ENCODE data around the gene RPL26. TPM values are rescaled to one million over a fixed set of nuclear protein-coding genes. Genes with fewer than 3 reads are reported as not detected.

Gene RPL26
- 2,681 TPM for polyA plus RNA-seq (ENCODE audit: insufficient read length)
- long read RNA-seq, donor 1, transcript RPL26-214 (4 exons, 528 nt), result major isoform, 1,467 of 2,245 reads
- long read RNA-seq, donor 1, transcript RPL26-202 (2 exons, 456 nt), result minor isoform, 145 of 2,245 reads
- long read RNA-seq, donor 1, transcript RPL26-203 (2 exons, 569 nt), result minor isoform, 14 of 2,245 reads
- long read RNA-seq, donor 1, transcript RPL26-204 (3 exons, 1,002 nt), result minor isoform, 57 of 2,245 reads
- long read RNA-seq, donor 1, partial matches to known transcripts, result 473 of 2,245 reads
- long read RNA-seq, donor 1, other reads (novel, unspliced or antisense), result 66 of 2,245 reads
- long read RNA-seq, donor 2, transcript RPL26-204 (3 exons, 1,002 nt), result minor isoform, 63 of 2,054 reads
- long read RNA-seq, donor 2, transcript RPL26-214 (4 exons, 528 nt), result major isoform, 1,465 of 2,054 reads
- long read RNA-seq, donor 2, transcript RPL26-202 (2 exons, 456 nt), result minor isoform, 87 of 2,054 reads
- long read RNA-seq, donor 2, transcript RPL26-203 (2 exons, 569 nt), result minor isoform, 13 of 2,054 reads
- long read RNA-seq, donor 2, partial matches to known transcripts, result 375 of 2,054 reads
- long read RNA-seq, donor 2, other reads (novel, unspliced or antisense), result 36 of 2,054 reads
- long read RNA-seq, donor 3, transcript RPL26-214 (4 exons, 528 nt), result major isoform, 1,109 of 1,535 reads
- long read RNA-seq, donor 3, transcript RPL26-203 (2 exons, 569 nt), result minor isoform, 9 of 1,535 reads
- long read RNA-seq, donor 3, transcript RPL26-202 (2 exons, 456 nt), result minor isoform, 59 of 1,535 reads
- long read RNA-seq, donor 3, transcript RPL26-204 (3 exons, 1,002 nt), result minor isoform, 43 of 1,535 reads
- long read RNA-seq, donor 3, partial matches to known transcripts, result 256 of 1,535 reads
- long read RNA-seq, donor 3, other reads (novel, unspliced or antisense), result 48 of 1,535 reads
- long read RNA-seq, donor 4, transcript RPL26-202 (2 exons, 456 nt), result minor isoform, 83 of 712 reads
- long read RNA-seq, donor 4, transcript RPL26-204 (3 exons, 1,002 nt), result minor isoform, 58 of 712 reads
- long read RNA-seq, donor 4, transcript RPL26-214 (4 exons, 528 nt), result major isoform, 435 of 712 reads
- long read RNA-seq, donor 4, partial matches to known transcripts, result 108 of 712 reads
- long read RNA-seq, donor 4, other reads (novel, unspliced or antisense), result 21 of 712 reads
- long read RNA-seq, donor 5, transcript RPL26-203 (2 exons, 569 nt), result minor isoform, 29 of 4,840 reads
- long read RNA-seq, donor 5, transcript RPL26-204 (3 exons, 1,002 nt), result minor isoform, 83 of 4,840 reads
- long read RNA-seq, donor 5, transcript RPL26-202 (2 exons, 456 nt), result minor isoform, 117 of 4,840 reads
- long read RNA-seq, donor 5, transcript RPL26-214 (4 exons, 528 nt), result major isoform, 3,735 of 4,840 reads
- long read RNA-seq, donor 5, partial matches to known transcripts, result 742 of 4,840 reads
- long read RNA-seq, donor 5, other reads (novel, unspliced or antisense), result 116 of 4,840 reads
- long read RNA-seq, donor 6, transcript RPL26-202 (2 exons, 456 nt), result minor isoform, 164 of 2,492 reads
- long read RNA-seq, donor 6, transcript RPL26-204 (3 exons, 1,002 nt), result minor isoform, 71 of 2,492 reads
- long read RNA-seq, donor 6, transcript RPL26-214 (4 exons, 528 nt), result major isoform, 1,650 of 2,492 reads
- long read RNA-seq, donor 6, transcript RPL26-208 (2 exons, 534 nt), result minor isoform, 19 of 2,492 reads
- long read RNA-seq, donor 6, partial matches to known transcripts, result 467 of 2,492 reads
- long read RNA-seq, donor 6, other reads (novel, unspliced or antisense), result 104 of 2,492 reads
- long read RNA-seq, donor 7, transcript RPL26-203 (2 exons, 569 nt), result minor isoform, 28 of 3,967 reads
- long read RNA-seq, donor 7, transcript RPL26-214 (4 exons, 528 nt), result major isoform, 2,750 of 3,967 reads
- long read RNA-seq, donor 7, transcript RPL26-204 (3 exons, 1,002 nt), result minor isoform, 168 of 3,967 reads
- long read RNA-seq, donor 7, transcript RPL26-202 (2 exons, 456 nt), result minor isoform, 222 of 3,967 reads
- long read RNA-seq, donor 7, partial matches to known transcripts, result 619 of 3,967 reads
- long read RNA-seq, donor 7, other reads (novel, unspliced or antisense), result 144 of 3,967 reads
- long read RNA-seq, donor 8, transcript RPL26-204 (3 exons, 1,002 nt), result minor isoform, 24 of 984 reads
- long read RNA-seq, donor 8, transcript RPL26-214 (4 exons, 528 nt), result major isoform, 710 of 984 reads
- long read RNA-seq, donor 8, transcript RPL26-202 (2 exons, 456 nt), result minor isoform, 55 of 984 reads
- long read RNA-seq, donor 8, partial matches to known transcripts, result 150 of 984 reads
- long read RNA-seq, donor 8, other reads (novel, unspliced or antisense), result 33 of 984 reads

DNA sequence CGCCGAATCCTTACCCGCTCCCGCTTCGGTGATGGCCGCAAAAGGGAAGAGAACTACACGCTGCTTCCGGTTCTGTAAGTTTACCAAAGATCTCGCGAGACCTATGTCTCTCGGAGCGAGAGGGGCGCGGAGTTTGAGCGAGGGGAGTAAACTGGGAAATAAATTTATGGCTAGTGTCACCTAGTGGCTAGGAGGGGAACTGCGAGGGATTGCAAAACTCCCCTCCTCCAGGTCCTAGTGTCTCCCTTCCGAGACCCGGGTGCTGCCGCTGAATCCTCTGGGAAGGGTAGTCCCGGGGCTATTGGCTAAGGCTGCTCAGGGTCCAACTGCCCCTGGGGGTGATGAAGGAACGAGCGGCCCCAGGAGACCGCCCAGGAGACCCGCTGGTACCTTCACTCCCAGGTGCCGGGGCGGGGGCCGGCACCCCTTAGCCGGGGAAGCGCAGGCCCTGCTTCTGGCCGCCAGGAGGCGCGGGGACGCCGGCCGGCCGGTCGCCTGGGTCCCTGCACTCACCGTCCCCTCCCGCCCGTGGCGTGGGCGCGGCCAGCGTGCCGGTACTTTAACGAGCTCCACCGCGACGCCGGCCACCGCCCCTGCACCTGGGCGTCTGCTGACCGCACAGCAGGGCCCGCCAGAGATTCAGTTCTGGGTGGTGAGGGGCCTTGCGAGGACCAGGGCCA, at the start of gene RPL26:
RPL26 (minus strand) TSS at position 51 of the 680 bp plus-strand sequence. CDS start 883 bp downstream, outside the sequence.
- DNase-seq, result peak; percentile 99

DNA sequence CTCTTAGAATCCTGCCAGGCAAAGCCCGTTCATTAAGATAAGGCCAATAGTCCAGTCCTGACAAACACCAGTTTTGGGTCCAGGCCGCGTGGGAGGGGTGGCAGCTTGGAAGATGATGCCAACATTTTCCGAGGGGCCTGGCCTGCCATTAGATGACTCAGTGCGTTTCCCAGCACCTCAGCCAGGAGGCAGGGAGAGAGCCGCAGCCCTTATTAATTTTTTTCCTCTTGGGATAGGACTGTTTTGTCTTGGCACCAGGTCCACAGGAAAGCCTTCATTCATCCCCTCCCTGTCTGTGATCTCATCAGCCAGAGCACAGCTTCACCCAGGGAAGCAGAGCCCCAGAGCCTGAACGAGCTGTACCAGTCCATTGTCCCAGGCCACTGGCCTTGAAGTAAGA, 48.0 kb upstream of the RPL26 start:
- no peak for DNase-seq

DNA sequence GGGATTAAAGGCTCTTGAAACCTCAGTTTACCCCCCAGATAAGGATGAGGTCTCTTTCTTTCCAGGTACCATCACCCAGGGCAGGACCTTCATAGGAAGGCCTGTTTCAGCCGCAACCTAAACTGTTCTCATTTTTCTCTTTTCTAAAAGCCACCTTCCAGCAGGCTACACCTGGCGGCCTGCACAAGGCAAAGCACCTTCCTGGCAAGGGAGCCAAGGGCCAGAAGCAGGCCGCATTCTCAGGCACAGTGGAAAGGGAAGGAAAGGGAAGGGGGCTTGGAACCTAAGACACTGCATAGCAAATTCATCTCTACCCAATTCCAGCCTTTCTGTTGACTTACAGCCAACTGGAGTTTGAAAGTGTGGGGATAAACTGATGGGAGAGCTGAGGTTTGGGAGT, 43.8 kb upstream of the RPL26 start:
- no peak for DNase-seq

DNA sequence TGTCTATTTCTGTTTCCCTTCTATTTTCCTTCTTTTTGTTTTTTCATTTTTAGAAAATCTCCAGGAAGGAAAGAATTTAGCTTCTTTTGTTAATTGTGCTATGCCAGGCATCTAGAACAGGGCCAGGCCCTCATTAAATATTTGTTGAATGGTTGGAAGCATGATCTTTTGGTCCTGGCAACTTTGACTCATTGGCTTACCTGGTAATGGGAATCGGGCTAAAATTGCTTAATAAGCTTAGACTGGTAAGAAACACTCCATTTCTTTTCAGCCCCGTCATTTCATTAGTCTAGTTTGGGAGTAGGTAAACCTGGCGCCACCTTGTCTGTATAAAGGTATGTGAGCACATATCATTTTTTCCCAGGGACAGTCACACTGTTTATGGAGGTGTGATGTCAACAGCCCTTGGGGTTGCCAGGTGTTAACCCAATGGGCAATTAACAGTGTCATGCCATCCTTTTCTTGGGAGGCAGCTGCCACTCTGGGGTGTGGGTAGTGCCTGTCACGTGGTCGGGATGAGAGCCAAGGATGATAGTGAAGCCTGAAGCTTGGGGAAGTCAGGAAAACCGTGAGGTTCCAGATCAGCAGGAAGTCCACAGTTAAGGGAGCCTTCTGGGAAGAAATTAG, 43.2 kb upstream of the RPL26 start:
- DNase-seq, result no peak

DNA sequence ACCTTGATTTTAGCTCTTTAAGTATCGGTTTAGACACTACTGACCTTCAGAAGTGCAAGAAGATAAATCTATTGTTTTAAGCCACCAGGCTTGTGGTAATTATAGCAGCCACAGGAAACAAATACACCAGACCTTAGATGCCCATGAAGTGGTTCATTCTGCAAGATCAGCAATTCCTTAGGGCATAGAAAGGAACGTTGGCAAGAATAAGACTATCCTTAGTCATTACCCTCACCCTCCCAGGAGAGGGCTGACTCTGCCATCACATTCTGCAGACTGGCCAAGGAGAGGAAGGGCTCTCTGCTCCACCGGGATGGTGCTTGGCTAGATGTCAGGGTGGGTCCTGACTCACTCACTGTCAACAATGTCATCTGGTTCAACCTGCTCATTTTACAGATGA, 38.6 kb upstream of the RPL26 start:
- DNase-seq, result no peak

DNA sequence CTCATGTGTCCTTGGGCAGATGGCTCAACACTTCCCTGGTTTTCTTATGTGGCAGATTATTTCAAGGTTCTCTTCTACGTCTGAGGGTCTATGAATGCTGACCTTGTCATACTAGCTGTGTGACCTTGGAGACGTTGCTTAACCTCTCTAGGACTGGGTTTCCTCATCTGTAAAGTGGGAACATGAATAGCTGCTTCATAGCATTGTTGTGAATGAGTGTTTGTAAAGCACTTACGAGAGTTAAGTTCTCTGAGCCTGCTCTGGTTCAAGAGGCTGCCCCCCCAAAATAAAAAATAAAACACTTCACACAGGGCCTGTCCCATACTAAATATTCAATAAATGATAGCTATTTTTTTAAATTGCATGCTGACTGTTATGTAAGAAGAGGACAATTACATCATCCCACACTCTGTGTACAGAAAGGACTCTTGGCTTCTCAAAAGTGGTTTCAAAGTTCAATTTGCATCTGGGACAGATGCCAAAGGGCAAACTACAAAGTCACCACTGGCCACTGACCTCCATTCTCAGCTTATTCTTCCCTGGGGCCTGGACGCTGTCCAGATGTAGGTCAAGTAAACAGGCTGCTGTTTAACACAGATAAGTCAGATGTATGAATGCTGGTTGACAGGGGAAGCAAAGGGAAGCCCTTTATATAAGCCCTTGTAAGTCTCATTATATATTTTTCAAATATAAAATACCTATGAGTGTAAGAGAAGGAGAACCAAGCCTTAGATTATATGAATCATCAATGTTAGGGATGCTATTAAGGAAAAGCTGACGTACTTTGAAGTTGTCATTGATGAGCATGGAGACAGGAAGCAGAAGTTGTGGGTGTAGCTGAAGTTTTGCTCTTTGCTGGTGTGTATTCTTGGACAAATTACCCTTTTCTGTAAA, 37.3 kb upstream of the RPL26 start:
- peak; percentile 58 for DNase-seq

DNA sequence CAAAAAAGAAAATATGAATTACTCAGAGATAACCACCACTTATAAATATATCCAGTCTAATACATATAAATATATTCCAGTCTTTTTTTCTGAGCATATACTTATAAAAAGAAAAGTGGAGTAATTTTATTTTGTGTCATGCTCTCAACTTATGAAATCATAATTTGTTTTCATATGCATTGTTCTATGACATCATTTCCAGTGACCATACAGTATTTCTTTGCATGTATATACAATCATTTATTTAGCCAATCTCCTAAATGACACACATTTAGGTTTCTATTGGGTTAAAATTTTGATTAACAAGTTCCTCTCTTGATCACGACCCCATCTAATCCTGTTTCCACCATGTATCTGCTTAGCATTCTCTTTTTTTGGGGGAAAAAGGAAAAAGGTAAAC, 36.3 kb upstream of the RPL26 start:
- DNase-seq, result no peak

DNA sequence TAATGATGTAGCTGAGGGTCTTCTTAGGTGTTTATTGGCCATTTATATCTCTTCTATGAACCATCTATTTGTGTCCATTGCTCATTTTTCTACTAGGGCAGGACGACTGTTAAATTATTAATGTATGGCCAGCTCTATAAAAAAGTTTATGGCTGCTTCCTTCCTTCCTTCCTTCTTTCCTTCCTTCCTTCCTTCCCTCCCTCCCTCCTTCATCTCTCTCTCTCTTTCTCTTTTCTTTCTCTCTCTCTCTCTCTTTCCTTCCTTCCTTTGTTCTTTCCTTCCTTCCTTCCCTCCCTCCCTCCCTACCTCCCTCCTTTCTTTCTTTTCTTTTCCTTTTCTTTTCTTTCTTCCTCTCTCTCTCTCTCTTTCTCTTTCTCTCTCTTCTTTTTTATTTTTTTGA, 35.5 kb upstream of the RPL26 start:
- DNase-seq, result no peak

DNA sequence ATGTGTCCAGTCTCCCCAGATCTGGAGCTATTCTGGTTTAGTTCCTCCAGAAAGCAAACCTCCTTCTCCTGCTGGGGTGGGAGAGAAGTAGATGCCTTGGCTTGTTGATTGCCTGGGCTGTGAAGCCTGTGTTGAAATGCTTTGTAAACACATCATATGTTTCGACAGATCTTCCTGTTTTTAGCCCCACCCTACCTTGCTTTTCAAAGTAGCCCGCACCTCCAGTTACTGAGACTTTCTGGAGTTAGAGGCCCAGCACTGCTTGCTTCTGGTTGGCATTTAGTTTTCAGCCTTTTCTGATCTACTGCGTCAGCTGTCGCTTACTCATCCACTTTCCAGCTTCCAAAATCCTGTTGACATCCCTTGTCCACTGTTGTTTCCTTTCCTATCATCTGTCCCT, 34.8 kb upstream of the RPL26 start:
- DNase-seq, result no peak

DNA sequence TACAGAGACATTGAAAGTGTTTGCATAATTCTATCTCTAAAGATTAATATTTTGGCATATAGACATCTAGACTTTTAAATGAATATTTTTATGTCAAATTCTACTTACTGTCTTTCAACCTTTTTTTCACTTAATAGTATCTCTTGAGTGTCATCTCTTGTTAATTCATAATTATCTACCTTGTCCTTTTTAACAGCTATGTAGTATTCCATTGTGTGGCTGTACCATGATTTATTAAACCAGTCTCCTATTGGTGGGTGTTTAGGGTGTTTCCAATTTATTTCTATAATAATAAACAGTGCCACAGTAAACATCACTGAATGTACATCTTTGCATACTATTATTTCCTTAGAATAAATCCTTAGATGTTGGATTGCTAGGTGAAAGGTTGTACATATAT, 30.9 kb upstream of the RPL26 start:
- DNase-seq, result no peak

DNA sequence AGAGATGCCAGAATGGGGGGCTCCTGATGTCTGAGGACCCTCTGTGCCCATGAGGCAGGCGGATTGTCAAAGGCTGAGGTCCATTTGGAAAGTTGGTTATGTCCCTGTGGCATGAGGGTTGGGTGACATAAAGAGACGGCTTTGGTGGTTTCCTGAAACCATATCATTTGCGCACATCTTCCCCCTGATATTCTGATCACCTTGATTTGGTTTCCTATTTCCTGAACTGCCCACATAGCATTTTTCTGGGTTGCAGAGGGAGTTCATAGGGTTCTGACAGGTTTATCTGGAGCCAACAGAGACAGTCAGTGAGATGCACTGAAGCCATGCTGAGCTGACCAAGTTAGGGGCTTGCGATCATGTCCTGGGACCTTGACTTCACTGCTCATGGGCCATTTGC, 30.3 kb upstream of the RPL26 start:
- no peak for DNase-seq

DNA sequence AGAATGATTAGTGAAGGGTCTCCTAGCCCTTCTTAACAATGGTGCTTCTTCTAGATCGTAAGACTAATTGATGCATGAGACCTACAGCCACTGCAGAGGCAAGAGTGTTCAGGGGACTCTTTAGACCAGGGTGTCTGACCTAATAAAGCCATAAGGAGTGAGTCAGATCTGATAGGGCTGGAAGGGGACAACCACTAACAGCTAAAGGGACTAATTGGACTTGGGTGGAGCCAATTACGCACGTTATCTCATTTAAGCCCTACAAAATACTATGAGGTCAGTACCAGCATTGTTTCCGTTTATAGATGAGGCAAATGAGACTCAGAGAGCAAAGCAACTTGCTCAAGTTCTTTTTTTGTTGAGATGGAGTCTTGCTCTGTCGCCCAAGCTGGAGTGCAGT, 29.1 kb upstream of the RPL26 start:
- no peak for DNase-seq

DNA sequence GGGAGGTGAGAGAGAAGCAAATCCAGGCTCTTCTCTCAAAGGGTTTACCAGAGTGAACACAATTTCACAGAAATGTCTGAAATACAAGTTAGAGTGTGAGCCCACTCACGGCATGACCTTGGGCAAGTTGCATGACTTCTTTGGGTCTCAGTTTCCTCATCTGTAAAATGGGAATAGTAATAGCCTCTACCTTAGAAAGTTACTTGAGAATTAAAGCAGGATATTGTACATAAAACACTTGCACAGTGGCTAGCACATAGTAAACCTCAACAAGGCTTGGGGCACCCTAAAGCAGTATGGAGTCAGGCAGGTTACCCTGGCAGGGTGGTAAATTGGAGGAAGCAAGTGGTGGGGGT, 27.9 kb upstream of the RPL26 start:
- DNase-seq, result no peak

DNA sequence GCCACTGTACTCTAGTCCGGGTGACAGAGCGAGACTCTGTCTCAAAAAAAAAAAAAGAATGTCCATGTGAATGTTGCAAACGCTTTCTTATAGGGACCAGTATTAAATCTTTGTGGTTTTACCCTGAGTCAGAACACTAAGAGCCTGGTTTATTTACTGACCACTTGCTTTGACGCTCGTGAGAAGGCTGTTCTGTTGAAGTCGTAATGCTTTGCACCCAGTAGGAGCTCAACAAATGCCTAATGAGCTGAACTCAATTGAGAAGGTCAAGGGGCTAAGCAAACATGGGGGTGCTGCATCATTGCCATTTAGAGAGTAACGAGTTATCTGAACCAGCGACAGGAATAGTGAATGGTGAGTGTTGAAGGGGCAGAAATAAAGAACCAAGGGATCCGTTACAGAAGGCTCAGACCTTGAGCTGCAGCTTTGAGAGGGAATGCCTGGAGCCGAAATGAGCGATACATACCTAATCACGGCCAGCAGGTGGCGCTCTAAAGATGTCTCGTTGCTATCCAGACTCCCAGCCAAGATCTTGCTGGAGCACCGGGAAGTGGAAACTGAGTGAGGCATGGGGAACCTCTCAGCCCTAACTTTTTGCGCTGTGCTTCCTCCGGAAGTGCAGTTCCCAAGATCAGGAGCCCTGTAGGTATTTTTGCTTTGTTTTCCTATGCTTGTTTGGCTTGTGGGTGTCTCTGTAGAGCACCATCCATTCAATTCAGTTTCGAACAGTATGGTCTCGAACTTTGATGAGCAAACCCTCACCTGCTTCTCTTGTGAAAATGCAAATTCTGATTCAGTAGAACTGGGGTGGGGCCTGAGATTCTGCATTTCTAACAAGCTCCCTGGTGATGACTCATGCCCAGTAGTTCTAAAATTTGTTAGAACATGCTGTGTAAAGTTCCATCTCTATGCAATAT, 27.2 kb upstream of the RPL26 start:
- peak; percentile 90 for DNase-seq

DNA sequence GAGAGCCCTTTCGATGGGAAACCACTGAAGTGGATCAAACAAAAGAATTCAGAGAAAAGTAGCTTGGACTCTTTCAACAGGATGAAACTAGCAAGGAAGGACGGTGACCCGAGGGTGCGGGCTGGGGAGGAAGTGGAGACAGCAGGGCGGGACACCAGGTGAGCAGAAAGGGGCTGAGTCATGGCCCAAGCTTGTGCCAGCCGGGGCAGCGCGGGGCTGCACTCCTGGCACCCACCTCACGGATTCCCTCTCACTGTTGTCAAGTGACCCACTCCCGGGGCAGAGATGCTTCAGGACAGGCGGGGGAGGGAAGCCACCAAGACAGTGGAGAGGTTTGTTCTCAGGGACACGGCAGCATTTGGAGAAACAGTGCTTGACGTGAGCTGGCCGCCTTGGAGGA, 25.4 kb upstream of the RPL26 start:
- no peak for DNase-seq

DNA sequence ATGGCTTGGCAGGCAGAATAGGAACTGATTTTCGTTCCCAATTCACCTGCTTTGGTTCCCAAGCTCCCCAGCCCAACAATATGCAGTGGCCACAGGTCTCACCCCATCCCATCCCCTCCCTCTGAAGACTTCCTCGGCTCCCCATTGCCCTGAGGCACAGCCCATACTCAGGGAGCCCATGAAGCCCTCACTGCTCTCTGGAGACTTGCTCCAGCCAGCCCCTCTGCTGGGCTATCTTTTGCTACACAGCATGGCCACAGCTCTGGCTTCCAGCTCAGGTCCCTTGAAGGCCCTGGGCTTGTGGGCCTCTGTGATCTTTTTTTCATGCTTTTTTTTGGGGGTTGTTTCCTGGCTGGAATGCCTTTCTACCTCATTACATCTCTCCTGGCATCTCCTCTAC, 23.2 kb upstream of the RPL26 start:
- DNase-seq, result no peak

DNA sequence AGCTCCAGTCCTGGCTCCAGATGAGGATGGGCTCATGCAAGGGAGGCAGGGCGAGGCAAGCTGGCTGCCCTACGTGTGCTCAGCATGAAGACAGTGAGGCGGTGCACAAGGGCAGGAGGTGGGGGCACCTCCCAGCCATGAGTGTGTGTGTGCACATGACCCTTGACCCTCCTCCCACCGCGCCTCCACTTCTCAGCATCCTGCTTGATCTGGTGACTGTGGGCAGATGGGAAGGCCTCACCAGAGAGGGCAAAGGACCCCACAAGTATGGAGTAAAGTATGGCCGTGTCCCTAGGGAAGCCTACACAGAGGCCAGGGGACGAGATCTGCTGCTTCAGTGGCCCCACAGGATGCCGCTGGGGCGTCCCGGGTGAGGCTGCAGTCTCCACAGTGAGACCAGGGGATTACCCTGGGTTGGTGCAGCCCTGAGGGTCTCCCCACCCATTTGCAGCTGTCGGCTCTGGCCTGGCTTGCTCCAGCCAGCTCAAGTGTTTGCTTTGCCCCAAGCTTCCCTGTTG, 22.6 kb upstream of the RPL26 start:
- DNase-seq, result no peak
